Measurements from ENCODE around the gene CHCHD10. TPM values are rescaled to one million over a fixed set of nuclear protein-coding genes. Genes with fewer than 3 reads are reported as not detected.

Gene CHCHD10
- total and polyA plus RNA-seq, 2 of the 4 experiments (the other 2 are of a cell fraction), result 2.2 to 11.2 TPM

GRCh38 chr22:23787600-23787896 is 19.8 kb upstream of the CHCHD10 start:
- H4K20me1 ChIP-seq (ENCODE audit: insufficient read depth, low read length), result peaks cover 52% of the 10 kb centered on the region

More at GRCh38 chr22:23787600-23787896, 19.8 kb upstream of the CHCHD10 start:
- peaks cover 23% of the 10 kb centered on the region for H3K4me1 ChIP-seq (ENCODE audit: control insufficient read depth, insufficient read depth, low read length)
- ChIA-PET CTCF (no interaction called here), POLR2A (ENCODE audit: unreplicated experiment) (no interaction called here)
- H3K14ac ChIP-seq (replicated peaks; ENCODE audit: low read depth, low read length), result peak overlapping the region; percentile 81
- 0 out of 2 replicates have a peak overlapping the region, but pooled peaks have one; percentile 5 for H3K18ac ChIP-seq (ENCODE audit: low read depth, low read length)
- H4K8ac ChIP-seq (ENCODE audit: low read depth in 2 of 2, low read length in 2 of 2), result no peak overlapping the region; a peak in 1 of 4 replicates
- H3K27me3 ChIP-seq (ENCODE audit: control insufficient read depth, insufficient read depth, low read length), result no peaks in the 10 kb centered on the region
- H3K23ac ChIP-seq (ENCODE audit: low read depth, low read length), result peak overlapping the region; percentile 86
- TF ChIP-seq FOS (IDR thresholded peaks at IDR 0.05; ENCODE audit: low read depth, low read length), result no peak
- peak; percentile 52; the same call in 1 of the 2 replicates for TF ChIP-seq BHLHE40 (IDR thresholded peaks at IDR 0.05; ENCODE audit: low read depth, low read length)
- H3K9me1 ChIP-seq (ENCODE audit: insufficient read depth, low read length), result peaks cover 21% of the 10 kb centered on the region
- in situ Hi-C loops (cut with MboI; ENCODE audit: low sequenced_read_pairs) (no loop called here), dilution Hi-C loops (cut with HindIII; ENCODE audit: low sequenced_read_pairs, unreplicated experiment) (no loop called here), intact Hi-C loops (cut with micrococcal nuclease) (no loop called here)
- H2BK120ac ChIP-seq (ENCODE audit: low read depth, low read length), result no peak overlapping the region
- WGBS, 2 experiments (ENCODE audit: extremely low coverage in 2 of 2, insufficient read length in 1 of 2), result 0% methylated on average over 2 of the region's 5 CpGs; no CpG with 5 or more reads in 1 of the 2 experiments
- H3K56ac ChIP-seq (ENCODE audit: extremely low read depth, insufficient read depth, low read length), result no peak overlapping the region
- peak overlapping the region; percentile 6; the same call in 1 of the 2 replicates for H2AK5ac ChIP-seq (ENCODE audit: low read depth, low read length)
- peak overlapping the region; percentile 76 for H3K4me3 ChIP-seq (ENCODE audit: insufficient read depth, low read depth, low read length)
- no peak overlapping the region for H2BK20ac ChIP-seq (ENCODE audit: low read depth, low read length)
- no TSS peak for BruUV-seq (replicated peaks)
- no peaks in the 10 kb centered on the region for H3K9me3 ChIP-seq (ENCODE audit: control insufficient read depth, insufficient read depth, low read length)
- H3K79me1 ChIP-seq (ENCODE audit: low read depth in 1 of 2, low read length in 2 of 2), result peaks cover 33 to 54% of the 10 kb centered on the region in 2 experiments
- H3K9ac ChIP-seq (ENCODE audit: low read depth, low read length), result peak overlapping the region; percentile 65
- peak overlapping the region; percentile 98 for H3K4me2 ChIP-seq (ENCODE audit: low read depth, low read length)
- H2BK15ac ChIP-seq (ENCODE audit: low read depth, low read length), result no peak overlapping the region
- H2BK5ac ChIP-seq (ENCODE audit: low read depth, low read length, poor library complexity, severe bottlenecking), result no peak overlapping the region
- H4K5ac ChIP-seq (ENCODE audit: low read depth, low read length), result no peak overlapping the region
- H3K4ac ChIP-seq (ENCODE audit: low read depth, low read length), result peak overlapping the region; percentile 70
- DNase-seq (no peak), ATAC-seq (ENCODE audit: low read depth) (no peak)
- peak overlapping the region; percentile 68 for H2AFZ ChIP-seq (replicated peaks; ENCODE audit: low read length, poor library complexity)
- peaks cover 15% of the 10 kb centered on the region for H3K36me3 ChIP-seq (ENCODE audit: control insufficient read depth, insufficient read depth, low read length)
- no peak overlapping the region for H4K91ac ChIP-seq (ENCODE audit: insufficient read depth, low read depth, low read length)
- H3K27ac ChIP-seq (ENCODE audit: insufficient read depth, low read length), result peak overlapping the region; percentile 11; the same call in 1 of the 2 replicates
- peak overlapping the region; percentile 60 for H2AK9ac ChIP-seq (replicated peaks; ENCODE audit: low read depth, low read length, poor library complexity)

Measured in IMR-90 (cell line).